Epithelial cell of esophagus (primary cell): ENCODE data around the gene MXRA8.
A peak's percentile ranks its signal among the peaks of the same experiment; 100 is the strongest.

Experiments
- DNase-seq: peaks from one replicate; pipeline ENCODE4 v3.0.0; 2010; ENCODE audit warnings: low read depth
- H3K4me3 ChIP-seq: 2 replicates; pipeline ENCODE4 v1.5.1; 2011; ENCODE audit warnings: mild to moderate bottlenecking, low read length, control low read depth
- CTCF ChIP-seq: IDR thresholded peaks from 2 replicates; pipeline ENCODE4 v1.5.1; 2011; ENCODE audit warnings: low read depth, mild to moderate bottlenecking, low read length, control low read depth, inconsistent platforms; ENCODE audit not compliant: insufficient read depth; ENCODE audit errors: missing control alignments

Gene MXRA8

GRCh38 chr1:1333551-1334241 lies 24.7 kb downstream of the MXRA8 start:
- DNase-seq: no peak
- TF ChIP-seq CTCF: no peak

GRCh38 chr1:1332774-1333480 lies 25.4 kb downstream of the MXRA8 start:
- DNase-seq: peak; percentile 71
- no peak for TF ChIP-seq CTCF
- no peak overlapping the region for H3K4me3 ChIP-seq

More at GRCh38 chr1:1333551-1334241, 24.7 kb downstream of the MXRA8 start:
- no peak overlapping the region for H3K4me3 ChIP-seq

- DNase-seq: no peak
- TF ChIP-seq CTCF: no peak
- no peak overlapping the region for H3K4me3 ChIP-seq
These were observed 26.2 kb downstream of the MXRA8 start for GRCh38 chr1:1332031-1332755.

GRCh38 chr1:1331068-1331965 lies 27.0 kb downstream of the MXRA8 start, which contains the start of gene TAS1R3:
Gene TAS1R3, plus strand, starts transcription at chr1:1331280. Its CDS starts 66 bp downstream, at chr1:1331346.
- no peak for DNase-seq
- H3K4me3 ChIP-seq: no peak within 1 kb of the TSS
- no peak for TF ChIP-seq CTCF

GRCh38 chr1:1330366-1331067 lies 27.8 kb downstream of the MXRA8 start:
- DNase-seq: no peak
- no peak overlapping the region for H3K4me3 ChIP-seq
- no peak for TF ChIP-seq CTCF
